ENCODE results near the gene PPP1R37. TPM values are rescaled to one million over a fixed set of nuclear protein-coding genes. Genes with fewer than 3 reads are reported as not detected.
A peak's percentile ranks its signal among the peaks of the same experiment; 100 is the strongest.

The PPP1R37 gene
- total and polyA plus RNA-seq, 2 experiments from 2014 or later = 11.8 to 51.8 TPM

DNA sequence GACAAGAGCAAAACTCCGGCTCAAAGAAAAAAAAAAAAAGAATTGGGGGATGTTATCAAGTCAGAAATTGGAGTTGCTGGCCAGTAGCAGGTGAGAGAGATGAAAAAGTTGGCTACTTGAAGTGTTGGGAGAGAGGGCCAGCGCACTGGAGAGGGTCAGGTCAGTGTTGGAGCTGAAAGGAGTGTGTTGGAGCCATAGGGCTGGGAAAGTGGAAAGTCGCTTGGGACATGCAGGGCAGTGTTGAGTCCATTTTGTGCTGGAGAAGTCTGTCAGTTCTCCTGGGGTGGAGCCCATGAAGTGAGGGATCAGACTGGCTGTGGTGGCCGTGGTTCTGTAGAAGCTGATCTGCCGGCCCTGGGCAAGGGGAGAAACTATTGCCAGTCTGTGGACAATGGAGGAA, 1.7 kb downstream of the PPP1R37 start:
- TF ChIP-seq, protein P1, sequence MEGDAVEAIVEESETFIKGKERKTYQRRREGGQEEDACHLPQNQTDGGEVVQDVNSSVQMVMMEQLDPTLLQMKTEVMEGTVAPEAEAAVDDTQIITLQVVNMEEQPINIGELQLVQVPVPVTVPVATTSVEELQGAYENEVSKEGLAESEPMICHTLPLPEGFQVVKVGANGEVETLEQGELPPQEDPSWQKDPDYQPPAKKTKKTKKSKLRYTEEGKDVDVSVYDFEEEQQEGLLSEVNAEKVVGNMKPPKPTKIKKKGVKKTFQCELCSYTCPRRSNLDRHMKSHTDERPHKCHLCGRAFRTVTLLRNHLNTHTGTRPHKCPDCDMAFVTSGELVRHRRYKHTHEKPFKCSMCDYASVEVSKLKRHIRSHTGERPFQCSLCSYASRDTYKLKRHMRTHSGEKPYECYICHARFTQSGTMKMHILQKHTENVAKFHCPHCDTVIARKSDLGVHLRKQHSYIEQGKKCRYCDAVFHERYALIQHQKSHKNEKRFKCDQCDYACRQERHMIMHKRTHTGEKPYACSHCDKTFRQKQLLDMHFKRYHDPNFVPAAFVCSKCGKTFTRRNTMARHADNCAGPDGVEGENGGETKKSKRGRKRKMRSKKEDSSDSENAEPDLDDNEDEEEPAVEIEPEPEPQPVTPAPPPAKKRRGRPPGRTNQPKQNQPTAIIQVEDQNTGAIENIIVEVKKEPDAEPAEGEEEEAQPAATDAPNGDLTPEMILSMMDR (IDR thresholded peaks at IDR 0.05; ENCODE audit: low read depth, low read length) = no peak
- no peaks in the 10 kb centered on the region for H3K36me3 ChIP-seq
- H3K9me3 ChIP-seq (ENCODE audit: low read depth) = no peaks in the 10 kb centered on the region
- peaks cover 19% of the 10 kb centered on the region for H3K4me1 ChIP-seq (ENCODE audit: low read depth)
- no peak for DNase-seq (ENCODE audit: low read depth in 1 of 2, low spot score in 1 of 2)
- H3K4me3 ChIP-seq = no peak overlapping the region
- no peak overlapping the region for H3K27ac ChIP-seq
- H3K27me3 ChIP-seq = no peaks in the 10 kb centered on the region

DNA sequence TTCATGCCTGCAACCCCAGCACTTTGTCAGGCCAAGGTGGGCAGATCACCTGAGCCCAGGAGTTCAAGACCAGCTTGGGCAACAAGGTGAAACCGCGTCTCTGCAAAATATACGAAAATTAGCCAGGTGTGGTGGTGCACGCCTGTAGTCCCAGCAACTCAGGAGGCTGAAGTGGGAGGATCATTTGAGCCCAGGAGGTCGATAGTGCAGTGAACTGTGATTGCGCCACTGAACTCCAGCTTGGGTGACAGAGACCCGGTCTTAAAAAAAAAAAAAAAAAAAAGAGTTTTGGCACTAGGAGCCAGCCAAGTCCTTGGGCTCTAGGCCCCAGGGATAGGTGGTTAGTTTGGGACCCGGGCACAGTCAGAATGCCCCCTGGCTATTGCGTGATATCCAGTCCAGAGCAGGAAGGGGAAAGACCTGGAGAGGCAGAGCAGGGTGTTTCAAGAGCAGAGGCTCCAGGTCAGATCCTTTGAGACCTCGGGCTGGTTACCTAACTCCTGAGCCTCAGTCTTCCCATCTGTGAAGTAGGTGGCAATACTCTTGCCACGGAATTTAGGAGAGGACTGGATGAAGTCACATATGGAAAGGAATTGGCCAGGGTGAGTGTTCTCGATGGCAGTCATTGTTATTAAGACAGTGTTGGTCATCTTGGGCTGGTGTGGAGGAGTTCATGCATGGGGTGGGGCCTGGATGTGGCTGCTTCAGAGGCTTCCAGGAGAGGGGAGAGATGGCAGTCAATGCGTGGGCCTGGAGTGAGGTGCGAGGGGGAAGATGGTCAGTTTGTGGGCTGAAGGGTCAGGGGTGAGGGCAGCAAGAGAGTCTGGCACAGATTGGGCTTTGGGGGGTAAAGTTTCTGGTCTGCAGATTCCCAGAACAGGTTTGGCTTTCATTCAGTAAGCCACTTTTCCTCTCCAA, 2.8 kb downstream of the PPP1R37 start:
- Histone ChIP-seq H3K4me3 (no peak overlapping the region), H3K9me3 (ENCODE audit: low read depth) (no peaks in the 10 kb centered on the region), H3K36me3 (no peaks in the 10 kb centered on the region), H3K27ac (no peak overlapping the region), H3K27me3 (no peaks in the 10 kb centered on the region), H3K4me1 (ENCODE audit: low read depth) (peaks cover 23% of the 10 kb centered on the region)
- DNase-seq (ENCODE audit: low read depth in 1 of 2, low spot score in 1 of 2) = no peak
- TF ChIP-seq, protein P1 (IDR thresholded peaks at IDR 0.05; ENCODE audit: low read depth, low read length) = no peak

DNA sequence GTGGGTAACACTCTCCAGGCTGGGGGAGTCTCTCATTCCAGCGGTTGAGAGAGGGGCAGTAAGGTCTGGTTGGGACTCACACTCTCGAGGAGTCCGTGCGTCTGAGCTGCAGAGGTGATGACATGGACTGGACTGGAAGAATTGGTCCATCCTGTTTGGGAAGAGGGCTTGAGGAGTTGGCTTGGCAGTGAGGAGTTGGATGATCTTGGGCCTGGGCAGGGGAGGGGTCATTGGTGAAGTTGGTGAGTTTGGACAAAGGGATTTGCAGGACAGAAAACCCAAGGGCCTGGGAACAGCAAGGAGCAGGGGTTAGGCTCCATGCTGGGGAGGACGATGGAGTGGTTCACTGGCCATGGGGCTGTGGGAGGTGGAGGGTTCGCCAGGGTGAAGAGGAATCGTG, 3.7 kb downstream of the PPP1R37 start:
- Histone ChIP-seq H3K36me3 (no peaks in the 10 kb centered on the region), H3K27me3 (no peaks in the 10 kb centered on the region), H3K9me3 (ENCODE audit: low read depth) (no peaks in the 10 kb centered on the region), H3K27ac (no peak overlapping the region), H3K4me3 (no peak overlapping the region), H3K4me1 (ENCODE audit: low read depth) (peaks cover 23% of the 10 kb centered on the region)
- TF ChIP-seq, protein P1 (IDR thresholded peaks at IDR 0.05; ENCODE audit: low read depth, low read length) = no peak
- DNase-seq (ENCODE audit: low read depth in 1 of 2, low spot score in 1 of 2) = no peak

DNA sequence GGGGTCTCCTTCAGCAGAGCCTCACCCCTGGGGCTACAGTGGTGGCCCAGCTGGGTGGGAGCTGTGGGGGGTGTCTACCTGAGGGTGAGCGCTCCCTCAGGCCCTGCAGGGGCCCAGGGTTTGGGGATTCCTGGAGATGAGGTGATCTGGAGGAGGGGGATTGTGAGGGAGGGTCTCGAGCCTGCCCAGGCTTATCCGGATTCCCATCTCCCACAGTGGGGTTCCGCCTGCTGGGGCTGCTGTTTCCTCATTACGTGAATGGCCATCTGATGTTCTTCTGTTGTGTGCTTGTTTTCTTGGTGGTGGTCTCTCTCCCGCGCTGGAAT, 4.4 kb downstream of the PPP1R37 start:
- H3K27ac ChIP-seq = no peak overlapping the region
- H3K36me3 ChIP-seq = no peaks in the 10 kb centered on the region
- H3K27me3 ChIP-seq = no peaks in the 10 kb centered on the region
- H3K4me1 ChIP-seq (ENCODE audit: low read depth) = peaks cover 23% of the 10 kb centered on the region
- no peak overlapping the region for H3K4me3 ChIP-seq
- TF ChIP-seq, protein P1 (IDR thresholded peaks at IDR 0.05; ENCODE audit: low read depth, low read length) = no peak
- DNase-seq (ENCODE audit: low read depth in 1 of 2, low spot score in 1 of 2) = no peak
- H3K9me3 ChIP-seq (ENCODE audit: low read depth) = no peaks in the 10 kb centered on the region

DNA sequence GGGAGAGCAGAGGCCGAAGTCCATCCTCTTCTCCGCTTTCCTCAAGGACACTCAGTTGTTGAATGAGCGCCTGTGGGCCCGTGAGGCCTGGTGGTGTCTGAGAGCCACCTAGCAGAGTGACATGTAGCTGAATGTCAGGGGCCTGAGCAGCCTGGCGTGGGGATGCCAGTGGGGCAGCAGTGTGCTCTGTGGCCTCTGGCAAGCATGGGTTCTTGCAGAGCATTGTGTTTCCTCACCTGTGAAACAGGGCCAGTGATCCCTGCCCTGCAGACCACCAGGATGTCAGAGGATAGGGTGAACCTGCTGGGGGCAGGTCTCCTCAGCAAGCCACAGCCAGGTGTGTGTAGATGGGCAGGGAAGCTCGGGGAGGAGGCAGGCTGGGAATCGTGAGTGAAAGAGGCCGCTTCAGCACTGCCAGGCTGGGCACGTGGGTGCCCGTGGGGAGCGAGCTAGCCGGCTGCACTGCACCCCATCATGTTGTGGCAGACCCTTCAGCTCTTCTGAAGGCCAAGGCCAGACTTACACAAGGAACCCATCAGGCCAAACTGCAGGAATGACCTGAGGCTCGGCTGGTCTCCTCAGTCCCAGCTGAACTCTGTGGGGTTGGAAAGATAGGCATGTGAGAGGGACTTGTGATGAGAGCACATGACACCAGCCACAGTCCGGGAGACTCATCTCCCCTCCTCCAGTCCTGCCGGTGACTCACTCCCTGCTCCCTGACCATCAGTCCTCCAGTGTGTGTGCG, 5.0 kb downstream of the PPP1R37 start:
- TF ChIP-seq, protein P1 (IDR thresholded peaks at IDR 0.05; ENCODE audit: low read depth, low read length) = no peak
- Histone ChIP-seq H3K4me3 (no peak overlapping the region), H3K4me1 (ENCODE audit: low read depth) (peaks cover 23% of the 10 kb centered on the region), H3K27ac (peak overlapping the region; percentile 9), H3K27me3 (no peaks in the 10 kb centered on the region), H3K9me3 (ENCODE audit: low read depth) (no peaks in the 10 kb centered on the region), H3K36me3 (no peaks in the 10 kb centered on the region)
- peak in 1 of 2 donors; percentile 90 for DNase-seq (ENCODE audit: low read depth in 1 of 2, low spot score in 1 of 2)

All from cardiac muscle cell (in vitro differentiated cells and primary cell).